A549 (cell line): ENCODE results near the gene OTX1. TPM values are rescaled to one million over a fixed set of nuclear protein-coding genes. Genes with fewer than 3 reads are reported as not detected.

Experiments
- ATAC-seq, 2 experiments: fragments of 200-7000 bp in 1 of 2; fragments of >200 bp in 1 of 2; cut with Nextera tagmentation in 1 of 2; cut with Tn5 transposase in 1 of 2; 3 replicates each; pipeline versions ENCODE4 v1.8.0 to v1.9.1; 2018 to 2020; ENCODE audit warnings: mild to moderate bottlenecking in 1 of 2, moderate library complexity in 1 of 2
- CTCF ChIA-PET: fragments of 300-600 bp; sonication (Branson Sonifier 250); formaldehyde crosslinking; extraction: SDS; loops from one replicate; lab custom pipeline; 2021; ENCODE audit warnings: antibody characterized with exemption, inconsistent platforms; lab: Yijun Ruan, JAX
- POLR2A ChIA-PET: fragments of 350-600 bp; formaldehyde crosslinking; extraction: SDS; loops from one replicate; lab custom pipeline; 2021; ENCODE audit warnings: antibody characterized with exemption, inconsistent platforms; lab: Yijun Ruan, JAX
- DNase-seq, 2 experiments: peaks; one replicate each; pipeline versions ENCODE4 v3.0.0 to v3.0.0-alpha.2; 2011 to 2016; ENCODE audit warnings: low read depth in 1 of 2, low spot score in 1 of 2
- FAIRE-seq: peaks from 2 replicates; lab custom pipeline; 2011; peaks lifted over from hg19 to GRCh38; lab: Jason Lieb, UNC
- H3K27ac ChIP-seq, 2 experiments: fragments of >200 bp; sonication (Bioruptor Twin); formaldehyde crosslinking; 3 replicates each; pipeline ENCODE4 v1.5.1; 2016 to 2017
- H3K4me1 ChIP-seq: fragments of >200 bp; sonication (Bioruptor Twin); formaldehyde crosslinking; 3 replicates; pipeline ENCODE4 v1.6.1; 2016
- H3K4me2 ChIP-seq: fragments of >200 bp; sonication (Bioruptor Twin); formaldehyde crosslinking; 3 replicates; pipeline ENCODE4 v1.6.1; 2016
- H3K4me3 ChIP-seq: fragments of >200 bp; sonication (Bioruptor Twin); formaldehyde crosslinking; 3 replicates; pipeline ENCODE4 v1.5.1; 2016
- H3K9me3 ChIP-seq: fragments of >200 bp; sonication (Bioruptor Twin); formaldehyde crosslinking; 3 replicates; pipeline ENCODE4 v1.6.1; 2016
- BCL3 ChIP-seq: fragments of >200 bp; sonication (Bioruptor Twin); formaldehyde crosslinking; IDR thresholded peaks from 3 replicates; pipeline ENCODE4 v1.6.1; 2016
- CTCF ChIP-seq: fragments of >200 bp; sonication (Bioruptor Twin); formaldehyde crosslinking; IDR thresholded peaks from 3 replicates; pipeline ENCODE4 v1.5.1; 2016
- EHF ChIP-seq: fragments of 250-450 bp; sonication (Bioruptor Pico); IDR thresholded peaks from 2 replicates; pipeline ENCODE4 v1.5.0; 2020; ENCODE audit warnings: mild to moderate bottlenecking
- ESRRA ChIP-seq: fragments of 150-350 bp; IDR thresholded peaks from 2 replicates; pipeline ENCODE4 v1.6.1; 2014; ENCODE audit warnings: mild to moderate bottlenecking, low read length, borderline replicate concordance
- FOSL2 ChIP-seq, 2 experiments: fragments of 450-650 bp in 1 of 2; fragments of >200 bp in 1 of 2; sonication (Bioruptor Twin) in 1 of 2; formaldehyde crosslinking; IDR thresholded peaks; 2 replicates each; pipeline versions ENCODE4 v1.5.0 to v1.6.1; 2016 to 2020; ENCODE audit warnings: mild to moderate bottlenecking in 1 of 2, moderate library complexity in 1 of 2
- HDAC2 ChIP-seq: fragments of 200-600 bp; sonication (generic); IDR thresholded peaks from 2 replicates; pipeline ENCODE4 v1.6.1; 2016
- JUN ChIP-seq, 2 experiments: fragments of >200 bp; sonication (Bioruptor Twin); formaldehyde crosslinking; IDR thresholded peaks; 2 replicates in 1 of 2; 3 replicates in 1 of 2; pipeline ENCODE4 v1.6.1; 2016 to 2017
- KDM1A ChIP-seq: fragments of 200-600 bp; sonication (generic); IDR thresholded peaks from 2 replicates; pipeline ENCODE4 v1.6.1; 2016; ENCODE audit warnings: low read depth, mild to moderate bottlenecking
- MYC ChIP-seq: IDR thresholded peaks from 2 replicates; pipeline ENCODE4 v1.6.1; 2012; ENCODE audit warnings: mild to moderate bottlenecking, inconsistent platforms, low read length, improper control_type of control experiment, borderline replicate concordance
- NR3C1 ChIP-seq: fragments of >200 bp; sonication (Bioruptor Twin); formaldehyde crosslinking; IDR thresholded peaks from 3 replicates; pipeline ENCODE4 v1.6.1; 2017
- RAD21 ChIP-seq, 2 experiments: fragments of >200 bp in 1 of 2; sonication (Bioruptor Twin) in 1 of 2; formaldehyde crosslinking in 1 of 2; IDR thresholded peaks in 1 of 2; conservative IDR thresholded peaks in 1 of 2; 2 replicates in 1 of 2; 3 replicates in 1 of 2; pipeline ENCODE4 v1.6.1; 2012 to 2018; ENCODE audit warnings: inconsistent platforms in 1 of 2
- RARB ChIP-seq: fragments of 250-450 bp; sonication (Bioruptor Pico); IDR thresholded peaks from 2 replicates; pipeline ENCODE4 v1.8.0; 2021; ENCODE audit warnings: mild to moderate bottlenecking, moderate library complexity
- REST ChIP-seq: fragments of 200-600 bp; sonication (generic); IDR thresholded peaks from 2 replicates; pipeline ENCODE4 v1.6.1; 2016; ENCODE audit warnings: antibody characterized with exemption, mild to moderate bottlenecking, moderate library complexity
- SMC3 ChIP-seq: fragments of >200 bp; sonication (Bioruptor Twin); formaldehyde crosslinking; IDR thresholded peaks from 3 replicates; pipeline ENCODE4 v1.6.1; 2018; ENCODE audit warnings: inconsistent platforms
- SREBF2 ChIP-seq: fragments of 450-650 bp; IDR thresholded peaks from 2 replicates; pipeline ENCODE4 v1.6.1; 2014; ENCODE audit warnings: mild to moderate bottlenecking, moderate library complexity
- TP53 ChIP-seq: fragments of 250-450 bp; sonication (Bioruptor Pico); IDR thresholded peaks from 2 replicates; pipeline ENCODE4 v1.5.0; 2021; ENCODE audit warnings: mild to moderate bottlenecking, moderate library complexity
- USF2 ChIP-seq: fragments of 450-650 bp; IDR thresholded peaks from 2 replicates; pipeline ENCODE4 v1.6.1; 2014; ENCODE audit warnings: antibody characterized with exemption
- ZFP36 ChIP-seq: fragments of 450-650 bp; IDR thresholded peaks from 2 replicates; pipeline ENCODE4 v1.6.1; 2014; ENCODE audit warnings: borderline replicate concordance; ENCODE audit not compliant: partially characterized antibody
- WGBS: methylation state at CpG from one replicate; pipeline ENCODE4 v1.1.6; 2017; ENCODE audit errors: missing lambda C conversion rate; 5-methylcytosine and 5-hydroxymethylcytosine counted together
- polyA plus RNA-seq, 4 experiments: library from polyadenylated mRNA; depleted of rRNA in 3 of 4; stranded (reverse); fragments of >200 nt; fragmentation: RNase III in 1 of 4; extraction: RNeasy Plus Mini Kit Qiagen cat#74134 plus additional on column Dnase treatment in 1 of 4; gene quantifications; 2 replicates in 3 of 4; 3 replicates in 1 of 4; pipeline ENCODE4 v1.2.3, GENCODE V29; 2011 to 2017

OTX1 gene
- polyA plus RNA-seq, 2 of the 4 experiments (the other 2 are of a cell fraction) = 0.26 to 2.5 TPM

GRCh38 chr2:63104482-63104881 lies 53.9 kb downstream of the OTX1 start:
- H3K27ac ChIP-seq = no peak overlapping the region
- WGBS = 37% methylated on average over 1 of the region's 1 CpG
- FAIRE-seq = no peak
- TF ChIP-seq JUN (IDR thresholded peaks at IDR 0.05) = no peak
- TF ChIP-seq REST = no peak
- TF ChIP-seq MYC = no peak
- TF ChIP-seq RARB = no peak
- TF ChIP-seq NR3C1 = no peak
- no peak for TF ChIP-seq ESRRA
- no peak for TF ChIP-seq SREBF2
- no peak for TF ChIP-seq ZFP36
- TF ChIP-seq RAD21 (conservative IDR thresholded peaks at IDR 0.05 in 1 of 2, IDR thresholded peaks at IDR 0.05 in 1 of 2) = no peak
- no peak for TF ChIP-seq USF2
- no peak for TF ChIP-seq EHF
- no peak for TF ChIP-seq CTCF
- no peak for TF ChIP-seq FOSL2 (IDR thresholded peaks at IDR 0.05)
- TF ChIP-seq FOSL2 (CRISPR knock-in tag; IDR thresholded peaks at IDR 0.05) = no peak
- TF ChIP-seq TP53 (CRISPR knock-in tag) = no peak
- TF ChIP-seq SMC3 = no peak
- no peak for TF ChIP-seq KDM1A
- TF ChIP-seq HDAC2 = no peak
- TF ChIP-seq BCL3 = no peak
- DNase-seq = no peak
- H3K4me3 ChIP-seq = no peak overlapping the region
- H3K9me3 ChIP-seq = peaks cover 33% of the 10 kb centered on the region
- no peaks in the 10 kb centered on the region for H3K4me1 ChIP-seq
- ChIA-PET POLR2A (no interaction called here), CTCF (no interaction called here)
- ATAC-seq = no peak
- H3K4me2 ChIP-seq = no peak overlapping the region
